Measurements from ENCODE around the gene TMEM30B.
"Not testable (repeated sequence)": the region's sequence is repeated elsewhere in the genome, so short reads cannot be mapped to it uniquely, and the experiment has no call there.

TMEM30B gene, protein sequence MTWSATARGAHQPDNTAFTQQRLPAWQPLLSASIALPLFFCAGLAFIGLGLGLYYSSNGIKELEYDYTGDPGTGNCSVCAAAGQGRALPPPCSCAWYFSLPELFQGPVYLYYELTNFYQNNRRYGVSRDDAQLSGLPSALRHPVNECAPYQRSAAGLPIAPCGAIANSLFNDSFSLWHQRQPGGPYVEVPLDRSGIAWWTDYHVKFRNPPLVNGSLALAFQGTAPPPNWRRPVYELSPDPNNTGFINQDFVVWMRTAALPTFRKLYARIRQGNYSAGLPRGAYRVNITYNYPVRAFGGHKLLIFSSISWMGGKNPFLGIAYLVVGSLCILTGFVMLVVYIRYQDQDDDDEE

DNA sequence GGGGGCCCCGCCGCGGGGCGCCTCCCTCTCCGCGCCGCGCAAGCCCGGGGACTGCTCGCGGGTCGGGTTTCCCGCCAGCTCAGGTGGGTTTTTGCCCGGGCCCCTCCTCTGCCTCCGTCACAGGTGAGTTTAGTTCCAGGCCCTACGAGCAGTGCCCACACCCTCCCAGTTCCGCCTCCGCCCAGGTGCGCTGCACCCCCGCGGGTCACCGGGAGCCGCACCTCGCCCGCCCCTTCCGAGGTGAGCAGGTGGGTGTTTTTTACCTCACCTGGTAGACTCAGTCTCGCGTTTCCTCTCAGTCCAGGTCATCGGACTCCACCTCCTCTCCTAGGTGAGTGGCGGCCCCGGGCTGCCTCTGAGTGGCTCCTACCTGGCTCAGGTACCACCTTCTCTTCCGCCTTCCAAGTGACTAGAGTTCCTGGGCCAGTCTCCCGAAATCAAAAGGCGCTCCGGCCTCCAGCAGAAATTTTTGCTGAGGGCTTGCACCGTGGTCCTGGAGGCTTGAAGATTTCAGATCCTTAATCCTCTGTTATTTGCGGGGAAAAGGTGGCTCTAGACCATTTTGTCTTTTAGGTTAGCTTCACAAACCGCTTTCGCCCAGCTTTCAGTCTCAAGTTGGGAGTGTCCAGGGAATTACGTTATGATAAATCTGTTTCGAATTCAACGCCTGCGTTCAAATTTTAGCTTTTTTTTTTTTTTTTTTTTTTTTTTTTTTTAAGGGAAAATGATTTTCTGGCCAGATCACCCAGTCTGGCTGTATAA lies at the start of gene TMEM30B:
Gene TMEM30B (minus strand): TSS at position 153 of the 762 bp plus-strand sequence. CDS start 191 bp downstream, outside the sequence.
- no peak for DNase-seq

DNA sequence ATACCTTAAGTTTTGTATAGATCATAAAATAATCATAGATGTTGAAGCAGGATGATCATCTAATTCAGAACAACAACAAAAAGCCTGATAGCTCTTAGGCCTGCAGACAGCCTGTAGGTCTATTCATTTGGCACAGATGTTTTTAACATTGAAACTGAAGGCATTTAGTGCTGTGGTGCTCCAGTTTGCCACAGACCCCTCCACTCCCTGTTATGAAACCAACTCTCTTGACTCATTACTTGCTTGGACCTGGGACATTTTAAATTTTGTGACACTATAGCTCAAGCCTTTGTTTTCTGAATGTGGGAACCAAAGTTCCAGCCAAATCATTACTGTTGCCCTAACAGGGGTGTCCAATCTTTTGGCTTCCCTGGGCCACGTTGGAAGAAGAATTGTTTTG lies 49.4 kb upstream of the TMEM30B start:
- no peak for DNase-seq

DNA sequence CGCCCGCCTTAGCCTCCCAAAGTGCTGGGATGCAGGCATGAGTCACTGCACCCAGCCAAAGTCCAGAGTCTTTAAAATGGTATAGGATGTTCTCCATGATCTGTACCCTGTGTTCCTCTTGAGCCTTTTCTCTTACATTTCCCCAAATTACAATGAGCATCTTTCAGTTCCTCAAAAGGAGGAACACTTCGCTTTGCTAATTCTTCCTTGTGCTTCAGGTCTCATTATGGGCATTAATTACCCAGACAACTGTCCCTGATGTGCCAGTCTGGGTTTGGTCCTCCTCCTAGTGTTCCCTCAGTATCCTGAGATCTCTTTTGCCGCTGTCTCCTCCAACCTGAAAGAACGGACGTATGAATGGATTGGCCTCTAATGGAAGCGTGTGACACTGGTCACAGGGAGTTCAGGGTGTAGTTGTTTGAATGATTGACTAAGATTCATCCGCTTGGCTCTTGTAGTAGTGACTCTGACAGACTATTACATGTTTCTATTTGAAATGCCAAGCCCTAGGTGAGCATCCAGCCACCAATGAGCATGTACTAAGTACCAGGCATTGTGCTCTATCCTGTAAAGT lies 48.4 kb upstream of the TMEM30B start:
- no peak for DNase-seq

DNA sequence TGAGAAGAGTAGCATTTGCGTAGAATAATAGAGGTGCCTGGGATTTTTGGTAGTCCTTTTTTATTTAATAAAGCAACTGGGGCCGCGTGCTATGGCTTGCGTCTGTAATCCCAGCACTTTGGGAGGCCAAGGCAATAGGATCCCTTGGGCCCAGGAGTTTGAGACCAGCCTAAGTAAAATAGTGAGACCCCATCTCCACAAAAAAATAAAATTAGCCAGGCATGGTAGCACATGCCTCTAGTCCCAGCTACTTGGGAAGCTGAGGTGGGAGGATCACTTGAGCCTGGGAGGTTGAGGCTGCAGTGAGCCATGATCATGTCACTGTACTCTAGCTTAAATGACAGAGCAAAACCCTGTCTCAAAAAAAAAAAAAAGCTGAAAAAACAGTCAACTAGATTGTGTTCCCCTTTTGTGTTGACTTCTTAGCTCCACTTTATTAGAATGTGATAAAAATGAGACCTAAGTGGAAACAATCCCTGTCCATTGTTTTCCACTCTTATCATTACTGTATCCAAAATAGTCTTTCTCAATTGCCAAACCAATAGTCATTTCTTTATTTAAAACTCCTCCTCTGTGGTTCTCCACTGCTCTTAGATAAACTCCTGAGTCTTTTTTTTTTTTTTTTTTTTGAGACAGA lies 47.6 kb upstream of the TMEM30B start:
- no peak for DNase-seq

DNA sequence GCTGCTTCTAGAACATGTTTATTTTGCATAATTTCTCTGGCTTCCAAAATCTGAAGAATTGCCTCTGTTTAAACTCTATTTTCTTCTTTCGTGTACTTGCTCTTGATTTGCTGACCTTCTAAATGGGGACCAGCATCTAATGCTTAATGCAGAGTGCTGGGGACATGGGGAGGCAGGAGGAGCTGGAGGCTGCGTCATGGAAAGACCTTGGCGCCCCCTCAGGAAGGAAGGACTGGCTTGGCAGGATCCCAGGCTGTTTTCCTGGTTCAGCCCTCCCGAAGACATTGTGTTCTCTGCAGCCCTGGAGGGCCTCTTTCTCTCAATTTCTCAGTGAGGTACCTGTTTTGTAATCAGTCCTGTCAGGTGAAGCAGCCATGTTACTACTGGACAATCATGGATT lies 45.7 kb upstream of the TMEM30B start:
- peak; percentile 45 for DNase-seq

DNA sequence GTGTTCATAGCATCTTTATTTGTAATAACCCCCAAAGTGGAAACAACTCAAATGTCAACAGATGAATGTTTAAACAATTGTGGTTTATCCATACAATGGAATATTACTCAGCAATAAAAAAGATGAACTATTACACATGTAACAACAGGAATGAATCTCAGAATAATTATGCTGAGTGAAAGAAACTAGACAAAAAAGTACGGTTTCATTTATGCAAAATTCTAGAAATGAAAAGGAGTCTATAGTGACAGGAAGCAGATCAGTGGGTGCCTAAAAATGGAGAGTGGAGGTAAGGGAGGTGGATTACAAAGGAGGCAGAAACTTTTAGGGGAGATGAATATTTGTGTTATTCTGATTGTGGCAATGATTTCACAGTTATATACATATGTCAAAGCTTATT lies 45.0 kb upstream of the TMEM30B start:
- DNase-seq: no peak

DNA sequence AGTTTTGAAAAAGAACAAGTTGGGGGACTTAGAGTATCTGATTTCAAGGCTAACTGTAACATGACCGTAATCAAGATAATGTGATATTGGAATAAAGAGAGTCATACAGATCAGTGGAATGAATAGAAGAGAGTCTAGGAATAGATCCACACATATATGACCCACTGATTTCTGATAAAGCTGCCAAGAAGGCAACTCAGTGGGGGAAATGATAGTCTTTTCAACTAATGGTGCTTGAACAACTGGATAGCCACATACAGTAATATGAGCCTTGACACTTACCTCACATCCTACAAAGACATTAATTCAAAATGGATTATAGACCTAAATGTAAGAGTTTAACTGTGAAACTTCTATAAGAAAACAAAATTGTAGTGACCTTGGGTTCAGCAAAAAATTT lies 44.0 kb upstream of the TMEM30B start:
- no peak for DNase-seq

DNA sequence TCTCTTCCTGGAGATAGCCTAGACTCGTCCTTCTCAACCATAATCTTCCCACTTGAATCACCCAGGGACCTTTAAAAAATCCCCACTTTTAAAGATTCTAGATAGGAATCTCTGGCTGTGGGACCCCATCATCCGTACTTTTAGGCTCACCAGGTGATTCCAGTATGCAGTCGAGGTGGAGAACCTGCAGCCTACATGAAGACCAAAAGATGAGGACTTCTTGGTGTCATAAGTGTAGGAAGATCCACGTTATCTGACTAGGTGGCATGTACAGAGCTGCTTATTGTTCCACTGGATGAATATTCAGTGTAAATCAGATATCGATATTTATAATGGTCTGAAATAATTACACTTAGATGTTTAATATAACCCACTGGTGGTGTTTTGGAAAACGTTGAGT lies 42.8 kb upstream of the TMEM30B start:
- no peak for DNase-seq

DNA sequence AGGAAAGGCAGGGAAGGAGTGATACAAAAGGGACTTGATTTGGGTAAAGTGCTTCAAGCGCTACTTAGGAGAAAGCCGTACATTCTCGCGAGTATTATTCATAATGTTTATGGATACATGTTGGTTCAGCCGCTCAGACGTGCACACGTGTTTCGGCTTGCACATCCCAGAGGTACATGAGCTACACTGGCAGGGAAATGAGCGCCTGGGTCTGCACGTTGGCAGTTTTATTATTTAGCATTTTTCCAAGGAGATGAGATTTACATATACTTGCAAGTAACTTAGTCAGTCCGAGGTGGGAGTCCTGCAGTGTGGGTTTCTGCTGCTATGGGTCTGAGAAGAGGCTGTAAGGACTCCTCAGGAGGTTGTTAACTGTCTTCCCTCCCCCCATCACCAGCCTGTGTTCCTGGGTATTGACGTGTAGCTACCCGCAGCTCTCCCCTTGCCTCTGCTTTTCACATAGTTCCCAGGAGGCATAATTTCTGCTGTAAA lies 41.7 kb upstream of the TMEM30B start:
- DNase-seq: peak; percentile 62

DNA sequence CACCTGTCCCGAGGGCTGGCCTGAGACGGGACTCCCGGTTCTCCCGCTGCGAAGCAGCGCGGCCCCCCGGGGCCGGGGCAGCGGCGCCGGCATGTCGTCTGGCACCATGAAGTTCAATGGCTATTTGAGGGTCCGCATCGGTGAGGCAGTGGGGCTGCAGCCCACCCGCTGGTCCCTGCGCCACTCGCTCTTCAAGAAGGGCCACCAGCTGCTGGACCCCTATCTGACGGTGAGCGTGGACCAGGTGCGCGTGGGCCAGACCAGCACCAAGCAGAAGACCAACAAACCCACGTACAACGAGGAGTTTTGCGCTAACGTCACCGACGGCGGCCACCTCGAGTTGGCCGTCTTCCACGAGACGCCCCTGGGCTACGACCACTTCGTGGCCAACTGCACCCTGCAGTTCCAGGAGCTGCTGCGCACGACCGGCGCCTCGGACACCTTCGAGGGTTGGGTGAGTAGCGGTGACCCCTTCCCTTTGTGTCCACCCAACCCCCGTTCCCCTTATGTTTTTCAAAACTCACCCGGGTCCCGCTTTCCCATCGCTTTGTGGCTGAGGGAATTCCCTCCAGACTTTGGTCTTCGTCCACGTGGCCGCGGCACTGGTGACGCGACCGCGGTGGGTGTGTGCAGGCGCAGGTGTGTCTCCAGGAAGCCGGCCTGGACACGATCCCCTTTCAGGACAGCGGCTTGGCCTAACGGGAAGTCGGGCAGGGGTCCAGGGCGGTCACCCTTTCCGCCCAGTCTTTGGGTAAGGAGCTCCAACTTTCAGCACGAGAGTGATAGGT lies 41.1 kb upstream of the TMEM30B start:
- peak; percentile 62 for DNase-seq

DNA sequence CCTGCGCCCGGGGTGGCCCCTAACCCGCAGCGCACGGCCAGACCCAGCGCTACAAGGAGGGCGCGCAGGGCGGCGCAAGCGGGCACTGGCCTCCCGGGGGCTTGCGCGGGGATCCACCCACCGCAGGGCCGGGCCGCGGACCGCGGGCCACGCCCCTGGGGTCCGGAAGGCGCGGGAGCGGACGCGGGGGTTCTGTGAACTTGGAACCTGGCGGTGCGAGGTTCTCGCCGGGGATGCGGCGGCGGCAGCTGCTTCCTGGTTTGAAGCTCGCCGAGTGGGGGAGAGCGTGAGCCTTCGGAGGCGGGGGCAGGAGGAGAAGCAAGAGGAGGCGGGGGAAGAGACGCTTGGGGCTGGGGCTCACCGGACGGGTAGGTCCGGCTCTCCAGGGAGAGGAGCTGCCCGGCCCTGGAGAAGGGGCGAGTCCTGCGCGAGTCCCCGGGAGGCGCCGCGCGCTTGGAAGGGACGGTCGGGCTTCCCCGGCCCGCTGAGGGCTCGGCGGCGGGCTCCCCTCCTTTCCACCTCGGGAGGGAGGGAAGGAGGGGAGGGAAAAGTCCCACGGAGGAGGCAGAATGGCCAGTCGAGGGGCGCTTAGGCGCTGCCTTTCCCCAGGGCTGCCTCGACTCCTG lies 40.4 kb upstream of the TMEM30B start, which contains the start of gene PRKCH:
Gene PRKCH (plus strand): TSS at position 195 of the 626 bp plus-strand sequence. CDS start 523 bp downstream, outside the sequence.
- DNase-seq: peak; percentile 85

DNA sequence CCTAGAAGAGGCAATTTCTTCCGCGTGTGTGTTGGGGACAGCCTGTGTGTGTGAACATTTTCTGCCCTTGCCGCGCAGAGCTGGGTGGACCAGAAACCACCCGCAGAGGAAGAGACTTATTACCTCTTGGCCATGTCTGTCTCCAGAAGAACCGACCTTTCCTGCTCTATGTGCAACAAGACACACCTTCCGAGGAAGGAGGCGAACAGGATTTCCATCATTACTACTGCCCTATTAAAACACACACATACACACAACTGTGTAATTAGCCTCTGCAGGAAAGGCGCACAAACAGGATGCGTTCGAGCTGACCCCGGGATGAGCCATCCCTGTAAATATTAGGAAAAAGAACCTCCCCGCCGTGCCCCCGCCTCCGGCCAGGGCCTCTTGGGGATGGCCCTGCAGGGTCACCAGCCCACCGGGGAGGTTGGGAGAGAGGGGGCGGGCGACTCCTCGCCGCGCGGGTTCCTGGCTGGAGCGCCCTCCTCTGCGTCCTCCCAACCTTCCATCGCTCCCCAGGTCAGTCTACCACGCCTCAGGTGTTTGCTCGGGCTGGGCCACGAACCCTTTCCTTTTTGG lies 39.8 kb upstream of the TMEM30B start:
- no peak for DNase-seq

DNA sequence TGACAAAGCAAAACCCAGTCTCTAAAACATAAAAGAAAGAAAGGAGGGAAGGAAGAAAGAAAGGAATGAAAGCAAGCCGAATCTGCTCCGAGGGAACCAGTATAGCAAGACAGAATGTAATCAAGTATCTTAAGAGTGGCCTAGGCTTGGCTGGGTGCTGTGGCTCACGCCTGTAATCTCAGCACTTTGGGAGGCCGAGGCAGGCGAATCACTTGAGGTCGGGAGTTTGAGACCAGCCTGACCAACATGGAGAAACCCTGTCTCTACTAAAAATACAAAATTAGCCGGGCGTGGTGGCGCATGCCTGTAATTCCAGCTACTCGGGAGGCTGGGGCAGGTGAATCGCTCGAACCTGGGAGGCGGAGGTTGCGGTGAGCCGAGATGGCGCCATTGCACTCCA lies 39.0 kb upstream of the TMEM30B start:
- DNase-seq: not testable (repeated sequence)

DNA sequence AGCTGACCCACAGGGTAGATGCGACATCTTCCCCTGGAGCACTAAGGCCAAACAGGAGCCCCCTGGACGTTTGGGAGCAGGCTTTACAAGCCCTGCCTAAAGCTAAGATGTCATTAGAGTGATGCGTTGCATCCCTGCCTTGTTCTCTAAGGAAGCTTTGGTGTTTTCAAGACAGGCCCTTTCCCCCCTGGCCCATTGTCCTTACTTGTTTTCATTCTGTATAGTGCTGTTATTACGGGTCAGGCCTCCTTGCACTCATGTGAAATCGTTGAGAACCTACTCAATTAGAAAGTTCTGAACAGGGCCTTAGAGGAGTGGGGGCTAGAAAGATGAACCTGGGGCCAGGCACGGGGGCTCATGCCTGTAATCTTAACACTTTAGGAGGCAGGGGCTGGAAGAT lies 38.6 kb upstream of the TMEM30B start:
- DNase-seq: no peak

DNA sequence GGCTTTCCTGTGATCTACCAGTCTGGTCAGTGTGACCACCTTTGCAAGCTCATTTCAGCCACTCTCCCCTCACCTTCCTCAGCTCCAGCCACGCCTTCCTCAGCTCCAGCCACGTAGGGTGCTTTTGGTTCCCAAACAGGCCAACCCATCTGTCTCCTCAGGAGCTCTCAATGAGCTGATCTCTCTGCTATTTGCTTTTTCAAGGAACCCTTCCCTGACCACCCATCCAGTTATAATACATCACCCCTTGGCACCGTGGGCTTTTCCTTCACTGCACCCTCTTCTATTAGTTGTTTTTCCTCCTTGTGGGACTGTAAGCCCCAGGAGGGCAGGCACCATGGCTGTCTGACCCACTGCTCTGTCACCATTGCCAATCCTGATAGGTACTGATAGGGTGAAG lies 37.9 kb upstream of the TMEM30B start:
- no peak for DNase-seq

DNA sequence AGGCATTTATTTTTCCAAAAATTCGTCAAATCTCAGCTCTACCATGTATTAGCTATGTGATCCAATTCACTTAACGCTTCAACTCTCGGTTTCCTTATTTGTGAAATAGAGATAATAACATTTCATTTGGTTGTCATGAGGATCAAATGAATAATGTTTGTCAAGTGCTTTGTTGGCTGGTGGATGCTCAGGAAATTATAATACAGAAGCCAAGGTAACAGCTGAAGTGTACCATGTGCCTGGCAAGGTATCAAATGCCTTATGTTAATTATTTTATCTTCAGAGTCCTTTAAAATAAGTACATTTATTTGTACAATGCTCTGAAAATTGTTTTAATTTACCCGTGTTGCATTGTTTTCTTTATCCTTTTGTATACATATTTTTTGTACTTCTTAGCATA lies 34.2 kb upstream of the TMEM30B start:
- no peak for DNase-seq

DNA sequence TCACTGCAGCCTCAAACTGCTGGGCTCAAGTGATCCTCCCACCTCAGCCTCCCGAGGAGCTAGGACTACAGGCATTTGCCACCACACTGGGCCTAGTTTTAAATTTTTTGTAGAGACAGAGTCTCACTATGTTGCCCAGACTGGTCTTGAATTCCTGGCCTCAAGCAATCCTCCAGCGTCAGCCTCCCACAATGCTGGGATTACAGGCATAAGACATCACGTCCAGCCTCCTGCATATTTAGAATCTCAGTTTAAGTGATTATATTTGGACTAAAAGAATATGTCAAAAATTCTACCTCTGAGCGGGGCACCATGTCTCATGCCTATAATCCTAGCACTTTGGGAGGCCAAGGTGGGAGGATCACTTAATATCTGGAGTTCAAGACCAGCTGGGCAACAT lies 27.6 kb upstream of the TMEM30B start:
- DNase-seq: not testable (repeated sequence)

DNA sequence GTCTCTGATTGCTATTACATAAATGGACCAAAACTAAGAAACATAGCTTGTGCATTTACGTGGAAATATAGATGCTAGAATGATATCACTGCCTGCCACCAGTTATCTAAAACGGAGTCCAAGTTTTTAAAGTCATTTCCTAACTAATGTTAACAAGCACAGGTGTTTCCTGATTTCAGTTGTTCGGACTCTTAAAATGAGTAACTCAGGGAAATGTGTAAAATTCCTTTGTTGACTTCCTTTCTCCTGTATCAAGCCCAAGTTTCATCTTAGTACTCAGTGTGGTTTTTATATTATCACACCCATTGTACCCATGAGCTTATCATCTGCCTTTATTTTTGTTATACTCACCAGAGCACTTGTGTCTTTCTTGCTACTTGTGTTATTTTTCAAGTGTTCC lies 27.1 kb upstream of the TMEM30B start:
- no peak for DNase-seq

DNA sequence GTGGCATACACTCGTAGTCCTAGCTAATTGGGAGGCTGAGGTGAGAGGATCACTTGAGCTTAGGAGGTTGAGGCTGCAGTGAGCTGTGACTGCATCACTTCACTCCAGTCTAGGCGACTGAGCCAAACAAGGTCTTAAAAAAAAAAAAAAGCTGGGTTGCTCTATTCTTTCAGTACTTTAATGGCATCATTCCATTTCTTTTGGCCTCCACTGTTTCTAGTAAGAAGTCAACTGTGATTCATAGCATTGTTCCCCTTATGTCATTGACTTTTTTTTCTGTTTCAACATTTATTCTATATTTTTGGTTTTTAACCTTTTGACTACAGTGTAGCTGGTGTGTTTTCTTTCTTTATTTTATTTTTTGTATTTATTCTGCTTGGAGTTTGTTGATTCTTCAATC lies 23.6 kb upstream of the TMEM30B start:
- no peak for DNase-seq

DNA sequence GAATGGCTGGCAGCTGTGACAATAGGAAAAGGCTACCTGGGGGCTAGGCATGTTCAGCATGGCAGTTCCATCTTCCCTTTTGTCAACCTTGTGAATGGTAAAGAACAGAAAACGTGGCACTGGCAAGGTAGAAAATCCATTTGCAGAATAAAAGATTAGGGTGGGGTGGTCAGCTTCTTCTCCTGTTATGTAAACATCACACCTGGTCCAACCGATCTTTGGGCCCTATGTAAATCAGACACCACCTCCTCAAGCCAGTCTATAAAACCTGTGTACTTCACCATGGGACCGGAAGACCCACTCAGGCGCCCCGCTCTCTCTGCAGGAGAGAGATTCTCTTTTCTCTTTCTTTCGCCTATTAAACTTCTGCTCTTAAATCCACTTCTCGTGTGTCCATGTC lies 19.6 kb upstream of the TMEM30B start:
- no peak for DNase-seq

DNA sequence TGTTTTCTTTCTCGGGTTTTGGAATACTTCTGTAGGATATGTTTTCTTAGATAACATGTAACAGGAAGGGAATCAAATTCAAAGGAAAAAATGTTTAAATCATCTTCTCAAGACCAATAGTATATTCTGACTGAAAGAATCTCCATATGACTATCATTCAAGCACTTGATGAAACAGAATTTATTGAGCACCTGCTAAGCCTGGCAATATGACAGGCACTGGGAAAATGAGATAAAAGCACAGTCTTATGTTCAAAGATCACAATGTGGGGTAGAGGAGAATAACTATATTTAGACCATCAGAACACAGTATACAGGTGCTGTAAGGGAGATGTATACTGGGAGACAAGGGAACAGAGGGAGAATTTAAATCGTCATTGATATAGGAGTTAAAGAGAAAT lies 19.1 kb upstream of the TMEM30B start:
- DNase-seq: no peak

DNA sequence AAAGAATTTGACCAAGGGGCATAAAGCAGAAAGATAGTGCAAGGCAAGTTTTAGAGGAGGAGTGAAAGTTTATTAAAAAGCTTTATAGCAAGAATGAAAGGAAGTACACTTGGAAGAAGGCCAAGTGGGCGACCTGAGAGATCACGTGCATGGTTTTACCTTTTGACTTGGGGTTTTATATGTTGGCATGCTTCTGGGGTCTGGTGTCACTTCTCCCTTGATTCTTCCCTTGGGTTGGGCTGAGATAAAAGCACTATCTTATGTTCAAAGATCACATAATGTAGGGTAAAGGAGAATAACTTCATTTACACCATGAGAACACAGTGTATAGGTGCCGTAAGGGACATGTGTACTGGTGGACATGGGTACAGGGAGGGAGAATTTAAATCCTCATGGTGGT lies 17.7 kb upstream of the TMEM30B start:
- no peak for DNase-seq
